ENCODE data around the gene ARHGEF38. TPM values are rescaled to one million over a fixed set of nuclear protein-coding genes. Genes with fewer than 3 reads are reported as not detected.

The ARHGEF38 gene
- total and polyA plus RNA-seq, 4 donors = 0.03 to 0.92 (median 0.37) TPM

DNA sequence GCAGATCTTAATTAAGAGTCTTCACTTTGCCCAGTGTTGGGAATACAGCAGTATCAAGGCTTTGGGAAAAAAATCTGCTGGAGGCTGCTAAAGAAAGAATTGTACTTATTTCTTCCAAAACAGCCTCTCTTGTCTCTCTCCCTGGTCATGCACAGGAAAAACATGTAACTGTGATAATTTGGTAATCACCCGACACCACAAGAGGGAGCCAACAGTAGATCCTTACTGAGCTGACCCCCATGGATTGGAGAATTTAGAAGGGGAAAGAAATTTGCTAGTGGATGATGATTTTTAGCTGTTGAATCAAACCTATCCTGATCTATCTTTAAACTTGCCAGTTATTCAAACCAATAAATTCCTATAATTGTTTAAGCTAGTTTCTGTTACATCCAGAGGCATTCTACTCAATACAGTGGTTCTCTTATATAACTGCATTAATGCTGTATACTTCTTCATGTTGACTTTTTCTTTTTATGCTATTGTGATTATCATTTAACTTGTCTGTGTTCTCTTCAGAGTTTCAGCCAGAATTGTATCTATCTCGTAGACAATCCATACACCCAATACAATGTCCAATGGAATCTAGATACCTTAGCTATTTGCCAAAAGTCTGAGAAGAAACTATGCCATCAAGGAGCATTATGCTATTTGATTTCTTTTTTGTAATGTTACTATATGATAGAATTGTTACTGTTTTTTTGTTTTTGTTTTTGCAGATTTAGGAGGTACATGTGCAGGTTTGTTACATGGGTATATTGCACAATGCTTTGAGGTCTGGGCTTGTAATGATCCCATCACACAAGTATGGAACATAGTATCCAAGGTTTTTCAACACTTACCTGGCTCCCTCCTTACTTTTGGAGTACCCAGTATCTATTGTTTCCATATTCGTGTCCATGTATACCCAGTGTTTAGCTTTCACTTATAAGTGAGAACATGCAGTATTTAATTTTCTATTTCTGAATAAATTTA lies 31.3 kb upstream of the ARHGEF38 start:
- Histone ChIP-seq H3K9me3 (ENCODE audit: control insufficient read depth in 4 of 4, low read length in 3 of 4) (no peaks in the 10 kb centered on the region), H3K27ac (ENCODE audit: low read depth in 1 of 2, low read length in 2 of 2) (no peak overlapping the region), H3K36me3 (ENCODE audit: control insufficient read depth in 4 of 4, insufficient read depth in 3 of 4, low read depth in 1 of 4, low read length in 3 of 4) (no peaks in the 10 kb centered on the region), H3K9ac (ENCODE audit: low read depth in 1 of 2, low read length in 2 of 2) (no peak overlapping the region), H3K4me3 (ENCODE audit: low read depth in 1 of 3, low read length in 3 of 3) (no peak overlapping the region), H3K27me3 (ENCODE audit: control insufficient read depth in 4 of 4, insufficient read depth in 4 of 4, low read length in 3 of 4) (no peaks in the 10 kb centered on the region), H3K4me1 (ENCODE audit: control insufficient read depth in 4 of 4, insufficient read depth in 4 of 4, low read length in 3 of 4) (peaks cover 0 to 1% (median 0%) of the 10 kb centered on the region in 4 donors)
- DNase-seq (ENCODE audit: low spot score) = peak; percentile 39
- whole genome bisulfite sequencing = 18% methylated on average over 3 of the region's 3 CpGs
- TF ChIP-seq, protein P1, sequence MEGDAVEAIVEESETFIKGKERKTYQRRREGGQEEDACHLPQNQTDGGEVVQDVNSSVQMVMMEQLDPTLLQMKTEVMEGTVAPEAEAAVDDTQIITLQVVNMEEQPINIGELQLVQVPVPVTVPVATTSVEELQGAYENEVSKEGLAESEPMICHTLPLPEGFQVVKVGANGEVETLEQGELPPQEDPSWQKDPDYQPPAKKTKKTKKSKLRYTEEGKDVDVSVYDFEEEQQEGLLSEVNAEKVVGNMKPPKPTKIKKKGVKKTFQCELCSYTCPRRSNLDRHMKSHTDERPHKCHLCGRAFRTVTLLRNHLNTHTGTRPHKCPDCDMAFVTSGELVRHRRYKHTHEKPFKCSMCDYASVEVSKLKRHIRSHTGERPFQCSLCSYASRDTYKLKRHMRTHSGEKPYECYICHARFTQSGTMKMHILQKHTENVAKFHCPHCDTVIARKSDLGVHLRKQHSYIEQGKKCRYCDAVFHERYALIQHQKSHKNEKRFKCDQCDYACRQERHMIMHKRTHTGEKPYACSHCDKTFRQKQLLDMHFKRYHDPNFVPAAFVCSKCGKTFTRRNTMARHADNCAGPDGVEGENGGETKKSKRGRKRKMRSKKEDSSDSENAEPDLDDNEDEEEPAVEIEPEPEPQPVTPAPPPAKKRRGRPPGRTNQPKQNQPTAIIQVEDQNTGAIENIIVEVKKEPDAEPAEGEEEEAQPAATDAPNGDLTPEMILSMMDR (IDR thresholded peaks at IDR 0.05; ENCODE audit: low read depth, low read length, missing input control) = peak; percentile 65
- TF ChIP-seq NR2F2 (IDR thresholded peaks at IDR 0.05) (no peak), RAD21 (IDR thresholded peaks at IDR 0.05) (peak; percentile 94 to 97)

DNA sequence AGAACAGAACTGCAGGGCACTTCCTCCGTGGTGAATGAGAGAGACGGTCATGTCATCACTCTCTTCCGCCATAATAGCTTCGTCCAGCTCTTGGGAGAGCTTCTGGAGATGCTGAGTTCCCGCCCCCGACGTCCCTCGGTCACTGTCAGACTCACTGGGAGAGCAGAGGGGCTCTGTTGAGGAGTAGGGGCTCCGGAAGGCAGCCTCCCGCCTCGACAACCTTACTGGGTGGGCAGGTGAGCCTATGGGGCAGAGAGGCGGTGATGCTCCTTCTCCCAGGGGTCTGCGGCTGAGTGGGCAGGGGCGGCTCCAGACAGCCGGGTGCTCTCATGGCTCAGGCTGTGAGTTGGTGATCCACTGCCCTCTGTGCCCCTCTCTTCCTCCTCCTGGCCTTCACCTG lies 25.8 kb upstream of the ARHGEF38 start:
- no peak for DNase-seq (ENCODE audit: low spot score)
- no peak overlapping the region for H3K27ac ChIP-seq (ENCODE audit: low read depth in 1 of 2, low read length in 2 of 2)
- no peak overlapping the region for H3K4me3 ChIP-seq (ENCODE audit: low read depth in 1 of 3, low read length in 3 of 3)
- no peaks in the 10 kb centered on the region for H3K9me3 ChIP-seq (ENCODE audit: control insufficient read depth in 4 of 4, low read length in 3 of 4)
- no peaks in the 10 kb centered on the region for H3K36me3 ChIP-seq (ENCODE audit: control insufficient read depth in 4 of 4, insufficient read depth in 3 of 4, low read depth in 1 of 4, low read length in 3 of 4)
- no peak overlapping the region for H3K9ac ChIP-seq (ENCODE audit: low read depth in 1 of 2, low read length in 2 of 2)
- TF ChIP-seq, protein P2, sequence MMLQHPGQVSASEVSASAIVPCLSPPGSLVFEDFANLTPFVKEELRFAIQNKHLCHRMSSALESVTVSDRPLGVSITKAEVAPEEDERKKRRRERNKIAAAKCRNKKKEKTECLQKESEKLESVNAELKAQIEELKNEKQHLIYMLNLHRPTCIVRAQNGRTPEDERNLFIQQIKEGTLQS (IDR thresholded peaks at IDR 0.05) = no peak
- H3K4me1 ChIP-seq (ENCODE audit: control insufficient read depth in 4 of 4, insufficient read depth in 4 of 4, low read length in 3 of 4) = peaks cover 0 to 1% (median 0%) of the 10 kb centered on the region in 4 donors
- peaks cover 0 to 3% (median 0%) of the 10 kb centered on the region in 4 donors for H3K27me3 ChIP-seq (ENCODE audit: control insufficient read depth in 4 of 4, insufficient read depth in 4 of 4, low read length in 3 of 4)
- WGBS = 91% methylated on average over 15 of the region's 15 CpGs

DNA sequence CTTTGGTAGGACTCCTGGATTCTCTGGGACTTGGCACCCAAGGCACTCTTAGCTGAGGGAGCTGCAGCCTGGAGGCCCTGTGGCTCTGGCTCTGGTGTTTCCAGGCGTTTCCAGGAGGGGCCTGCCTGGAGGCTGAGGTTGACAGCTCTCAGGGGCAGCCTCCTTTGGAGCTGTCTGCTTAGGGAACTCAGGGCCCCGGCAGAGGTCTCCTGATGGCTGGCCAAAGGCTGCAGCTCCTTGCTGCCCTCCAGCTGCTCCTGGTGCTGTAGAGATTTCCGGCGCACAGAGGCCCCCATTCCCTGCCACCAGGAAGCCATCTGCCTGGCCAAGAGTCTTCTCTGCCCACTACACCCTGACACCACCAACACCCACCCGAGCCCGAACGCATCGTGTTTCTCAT lies 25.3 kb upstream of the ARHGEF38 start:
- no peaks in the 10 kb centered on the region for H3K9me3 ChIP-seq (ENCODE audit: control insufficient read depth in 4 of 4, low read length in 3 of 4)
- H3K4me3 ChIP-seq (ENCODE audit: low read depth in 1 of 3, low read length in 3 of 3) = no peak overlapping the region
- DNase-seq (ENCODE audit: low spot score) = no peak
- H3K36me3 ChIP-seq (ENCODE audit: control insufficient read depth in 4 of 4, insufficient read depth in 3 of 4, low read depth in 1 of 4, low read length in 3 of 4) = no peaks in the 10 kb centered on the region
- H3K27me3 ChIP-seq (ENCODE audit: control insufficient read depth in 4 of 4, insufficient read depth in 4 of 4, low read length in 3 of 4) = peaks cover 0 to 3% (median 0%) of the 10 kb centered on the region in 4 donors
- WGBS = 86% methylated on average over 8 of the region's 8 CpGs
- no peak overlapping the region for H3K9ac ChIP-seq (ENCODE audit: low read depth in 1 of 2, low read length in 2 of 2)
- H3K27ac ChIP-seq (ENCODE audit: low read depth in 1 of 2, low read length in 2 of 2) = no peak overlapping the region
- H3K4me1 ChIP-seq (ENCODE audit: control insufficient read depth in 4 of 4, insufficient read depth in 4 of 4, low read length in 3 of 4) = peaks cover 0 to 1% (median 0%) of the 10 kb centered on the region in 4 donors
- TF ChIP-seq, protein P3, sequence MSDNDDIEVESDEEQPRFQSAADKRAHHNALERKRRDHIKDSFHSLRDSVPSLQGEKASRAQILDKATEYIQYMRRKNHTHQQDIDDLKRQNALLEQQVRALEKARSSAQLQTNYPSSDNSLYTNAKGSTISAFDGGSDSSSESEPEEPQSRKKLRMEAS (IDR thresholded peaks at IDR 0.05) = no peak
- no peak for TF ChIP-seq YY1 (IDR thresholded peaks at IDR 0.05)
- TF ChIP-seq, protein P4, sequence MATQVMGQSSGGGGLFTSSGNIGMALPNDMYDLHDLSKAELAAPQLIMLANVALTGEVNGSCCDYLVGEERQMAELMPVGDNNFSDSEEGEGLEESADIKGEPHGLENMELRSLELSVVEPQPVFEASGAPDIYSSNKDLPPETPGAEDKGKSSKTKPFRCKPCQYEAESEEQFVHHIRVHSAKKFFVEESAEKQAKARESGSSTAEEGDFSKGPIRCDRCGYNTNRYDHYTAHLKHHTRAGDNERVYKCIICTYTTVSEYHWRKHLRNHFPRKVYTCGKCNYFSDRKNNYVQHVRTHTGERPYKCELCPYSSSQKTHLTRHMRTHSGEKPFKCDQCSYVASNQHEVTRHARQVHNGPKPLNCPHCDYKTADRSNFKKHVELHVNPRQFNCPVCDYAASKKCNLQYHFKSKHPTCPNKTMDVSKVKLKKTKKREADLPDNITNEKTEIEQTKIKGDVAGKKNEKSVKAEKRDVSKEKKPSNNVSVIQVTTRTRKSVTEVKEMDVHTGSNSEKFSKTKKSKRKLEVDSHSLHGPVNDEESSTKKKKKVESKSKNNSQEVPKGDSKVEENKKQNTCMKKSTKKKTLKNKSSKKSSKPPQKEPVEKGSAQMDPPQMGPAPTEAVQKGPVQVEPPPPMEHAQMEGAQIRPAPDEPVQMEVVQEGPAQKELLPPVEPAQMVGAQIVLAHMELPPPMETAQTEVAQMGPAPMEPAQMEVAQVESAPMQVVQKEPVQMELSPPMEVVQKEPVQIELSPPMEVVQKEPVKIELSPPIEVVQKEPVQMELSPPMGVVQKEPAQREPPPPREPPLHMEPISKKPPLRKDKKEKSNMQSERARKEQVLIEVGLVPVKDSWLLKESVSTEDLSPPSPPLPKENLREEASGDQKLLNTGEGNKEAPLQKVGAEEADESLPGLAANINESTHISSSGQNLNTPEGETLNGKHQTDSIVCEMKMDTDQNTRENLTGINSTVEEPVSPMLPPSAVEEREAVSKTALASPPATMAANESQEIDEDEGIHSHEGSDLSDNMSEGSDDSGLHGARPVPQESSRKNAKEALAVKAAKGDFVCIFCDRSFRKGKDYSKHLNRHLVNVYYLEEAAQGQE (IDR thresholded peaks at IDR 0.05) = no peak
- TF ChIP-seq, protein P5, sequence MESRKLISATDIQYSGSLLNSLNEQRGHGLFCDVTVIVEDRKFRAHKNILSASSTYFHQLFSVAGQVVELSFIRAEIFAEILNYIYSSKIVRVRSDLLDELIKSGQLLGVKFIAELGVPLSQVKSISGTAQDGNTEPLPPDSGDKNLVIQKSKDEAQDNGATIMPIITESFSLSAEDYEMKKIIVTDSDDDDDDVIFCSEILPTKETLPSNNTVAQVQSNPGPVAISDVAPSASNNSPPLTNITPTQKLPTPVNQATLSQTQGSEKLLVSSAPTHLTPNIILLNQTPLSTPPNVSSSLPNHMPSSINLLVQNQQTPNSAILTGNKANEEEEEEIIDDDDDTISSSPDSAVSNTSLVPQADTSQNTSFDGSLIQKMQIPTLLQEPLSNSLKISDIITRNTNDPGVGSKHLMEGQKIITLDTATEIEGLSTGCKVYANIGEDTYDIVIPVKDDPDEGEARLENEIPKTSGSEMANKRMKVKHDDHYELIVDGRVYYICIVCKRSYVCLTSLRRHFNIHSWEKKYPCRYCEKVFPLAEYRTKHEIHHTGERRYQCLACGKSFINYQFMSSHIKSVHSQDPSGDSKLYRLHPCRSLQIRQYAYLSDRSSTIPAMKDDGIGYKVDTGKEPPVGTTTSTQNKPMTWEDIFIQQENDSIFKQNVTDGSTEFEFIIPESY (IDR thresholded peaks at IDR 0.05) = no peak
- no peak for TF ChIP-seq RXRA (IDR thresholded peaks at IDR 0.05)
- TF ChIP-seq HNF4G (IDR thresholded peaks at IDR 0.05) = no peak
- no peak for TF ChIP-seq RAD21 (IDR thresholded peaks at IDR 0.05)
- TF ChIP-seq, protein P2 (IDR thresholded peaks at IDR 0.05) = no peak
- TF ChIP-seq NR2F2 (IDR thresholded peaks at IDR 0.05) = no peak
- TF ChIP-seq GABPA (IDR thresholded peaks at IDR 0.05 in 1 of 2, conservative IDR thresholded peaks at IDR 0.05 in 1 of 2) = no peak
- no peak for TF ChIP-seq SP1 (IDR thresholded peaks at IDR 0.05)
- TF ChIP-seq HNF4A (conservative IDR thresholded peaks at IDR 0.05) = no peak
- no peak for TF ChIP-seq FOXA1 (IDR thresholded peaks at IDR 0.05)
- no peak for TF ChIP-seq TAF1 (conservative IDR thresholded peaks at IDR 0.05)
- no peak for TF ChIP-seq FOXA2 (IDR thresholded peaks at IDR 0.05)

All from liver (tissue), 9 donors.